ENCODE measurements around the gene NCKAP5L. TPM values are rescaled to one million over a fixed set of nuclear protein-coding genes. Genes with fewer than 3 reads are reported as not detected.

The NCKAP5L gene
- total RNA-seq, 1 experiment from 2014 or later: 20.9 TPM

DNA sequence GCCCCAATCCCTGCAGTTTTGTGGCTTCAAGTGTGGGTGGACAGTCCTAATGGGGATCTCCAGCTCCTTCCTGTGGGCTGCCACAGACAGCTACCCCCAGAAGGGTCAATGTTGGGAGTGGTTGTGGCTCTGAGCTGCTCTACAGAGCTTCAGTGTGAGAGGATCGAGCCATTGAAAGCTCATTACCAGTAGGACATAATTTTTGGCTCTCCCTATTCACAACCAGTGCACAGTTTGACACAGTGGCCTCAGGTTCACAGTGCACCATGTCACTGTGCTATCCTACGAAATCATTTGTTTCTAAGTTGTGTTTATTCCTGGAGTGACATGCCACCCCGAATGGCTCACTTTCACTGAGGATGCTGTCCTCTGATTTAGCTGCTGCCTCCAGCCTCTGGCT lies 64.1 kb downstream of the NCKAP5L start:
- BruUV-seq (replicated peaks): no TSS peak
- Histone ChIP-seq H3K4me2 (no peak overlapping the region), H3K27ac (no peak overlapping the region), H3F3A (ENCODE audit: insufficient read depth, low read depth) (peaks cover 69% of the 10 kb centered on the region; the same call in 1 of the 2 replicates), H3K36me3 (ENCODE audit: low read depth) (peaks cover 29% of the 10 kb centered on the region), H4K20me1 (ENCODE audit: insufficient read depth) (peaks cover 7% of the 10 kb centered on the region; the same call in 1 of the 2 replicates), H2AFZ (no peak overlapping the region), H3K9me2 (ENCODE audit: insufficient read depth) (no peaks in the 10 kb centered on the region), H3K27me3 (ENCODE audit: insufficient read depth, low read depth) (no peaks in the 10 kb centered on the region), H3K4me3 (no peak overlapping the region), H3K79me2 (ENCODE audit: low read depth) (no peaks in the 10 kb centered on the region), H3K4me1 (replicated peaks; ENCODE audit: insufficient read depth) (no peaks in the 10 kb centered on the region), H3K9me3 (ENCODE audit: insufficient read depth, low read depth) (no peaks in the 10 kb centered on the region)
- POLR2A ChIA-PET (ENCODE audit: unreplicated experiment): interaction anchor here (0.6 kb wide), 1 partner anchor 39 kb away, joined by 3 read pairs; no protein-coding TSS in a partner anchor
- CTCF ChIA-PET: interaction anchor here (0.5 kb wide), 1 partner anchor 9 kb away, joined by 4 read pairs; no protein-coding TSS in a partner anchor
- intact Hi-C loops (cut with micrococcal nuclease; ENCODE audit: unreplicated experiment): no loop called here
- DNase-seq: no peak
- TF ChIP-seq EZH2 (IDR thresholded peaks at IDR 0.05; ENCODE audit: low read depth): no peak
- TF ChIP-seq, protein P1, sequence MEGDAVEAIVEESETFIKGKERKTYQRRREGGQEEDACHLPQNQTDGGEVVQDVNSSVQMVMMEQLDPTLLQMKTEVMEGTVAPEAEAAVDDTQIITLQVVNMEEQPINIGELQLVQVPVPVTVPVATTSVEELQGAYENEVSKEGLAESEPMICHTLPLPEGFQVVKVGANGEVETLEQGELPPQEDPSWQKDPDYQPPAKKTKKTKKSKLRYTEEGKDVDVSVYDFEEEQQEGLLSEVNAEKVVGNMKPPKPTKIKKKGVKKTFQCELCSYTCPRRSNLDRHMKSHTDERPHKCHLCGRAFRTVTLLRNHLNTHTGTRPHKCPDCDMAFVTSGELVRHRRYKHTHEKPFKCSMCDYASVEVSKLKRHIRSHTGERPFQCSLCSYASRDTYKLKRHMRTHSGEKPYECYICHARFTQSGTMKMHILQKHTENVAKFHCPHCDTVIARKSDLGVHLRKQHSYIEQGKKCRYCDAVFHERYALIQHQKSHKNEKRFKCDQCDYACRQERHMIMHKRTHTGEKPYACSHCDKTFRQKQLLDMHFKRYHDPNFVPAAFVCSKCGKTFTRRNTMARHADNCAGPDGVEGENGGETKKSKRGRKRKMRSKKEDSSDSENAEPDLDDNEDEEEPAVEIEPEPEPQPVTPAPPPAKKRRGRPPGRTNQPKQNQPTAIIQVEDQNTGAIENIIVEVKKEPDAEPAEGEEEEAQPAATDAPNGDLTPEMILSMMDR (conservative IDR thresholded peaks at IDR 0.05): no peak

DNA sequence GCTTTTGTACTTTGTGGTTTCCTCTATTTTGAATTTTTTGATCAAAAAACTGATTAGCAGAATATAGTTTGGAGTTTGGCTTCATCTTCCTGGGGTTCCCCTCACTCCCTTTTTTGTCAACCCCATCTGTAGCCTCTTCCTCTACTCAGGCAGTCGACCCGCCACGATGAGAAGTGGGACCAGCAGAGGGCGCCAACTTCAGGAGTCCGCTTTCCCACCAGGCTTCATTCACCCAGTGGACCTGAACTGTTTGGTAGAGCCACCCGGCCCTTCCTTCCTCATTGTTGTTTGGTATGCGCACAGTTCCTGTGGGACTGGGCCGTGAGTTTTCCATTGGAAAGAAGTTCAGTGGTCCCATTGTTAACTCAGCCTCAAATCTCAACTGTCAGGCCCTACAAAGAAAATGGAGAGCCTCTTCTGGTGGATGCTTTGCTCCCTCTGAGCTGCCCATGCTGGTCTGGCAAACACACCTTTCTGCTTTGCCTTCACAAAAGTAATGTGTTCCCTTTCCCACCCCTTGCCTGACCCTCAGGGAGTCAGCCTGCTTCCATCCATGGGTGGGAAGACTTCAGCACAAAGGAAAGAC lies 65.1 kb downstream of the NCKAP5L start:
- H3K9me3 ChIP-seq (ENCODE audit: insufficient read depth, low read depth): no peaks in the 10 kb centered on the region
- peak in 1 of 2 experiments; percentile 41 for DNase-seq
- H4K20me1 ChIP-seq (ENCODE audit: insufficient read depth): peaks cover 15% of the 10 kb centered on the region
- H2AFZ ChIP-seq: no peak overlapping the region
- H3K4me1 ChIP-seq (replicated peaks; ENCODE audit: insufficient read depth): no peaks in the 10 kb centered on the region
- H3K4me2 ChIP-seq: no peak overlapping the region
- intact Hi-C loops (cut with micrococcal nuclease; ENCODE audit: unreplicated experiment): no loop called here
- no peaks in the 10 kb centered on the region for H3K79me2 ChIP-seq (ENCODE audit: low read depth)
- H3K4me3 ChIP-seq: no peak overlapping the region
- H3K27ac ChIP-seq: no peak overlapping the region
- no peaks in the 10 kb centered on the region for H3K27me3 ChIP-seq (ENCODE audit: insufficient read depth, low read depth)
- ChIA-PET POLR2A (ENCODE audit: unreplicated experiment) (no interaction called here), CTCF (interaction anchor here (0.7 to 1.7 kb wide), 3 partner anchors 14 to 404 kb away, joined by 4 to 8 read pairs (median 5); no protein-coding TSS in a partner anchor)
- no peaks in the 10 kb centered on the region for H3K9me2 ChIP-seq (ENCODE audit: insufficient read depth)
- no peak for TF ChIP-seq EZH2 (IDR thresholded peaks at IDR 0.05; ENCODE audit: low read depth)
- TF ChIP-seq, protein P1 (conservative IDR thresholded peaks at IDR 0.05): peak; percentile 65
- peaks cover 69% of the 10 kb centered on the region; the same call in 1 of the 2 replicates for H3F3A ChIP-seq (ENCODE audit: insufficient read depth, low read depth)
- H3K36me3 ChIP-seq (ENCODE audit: low read depth): peaks cover 36% of the 10 kb centered on the region
- BruUV-seq (replicated peaks): TSS peak; percentile 21

DNA sequence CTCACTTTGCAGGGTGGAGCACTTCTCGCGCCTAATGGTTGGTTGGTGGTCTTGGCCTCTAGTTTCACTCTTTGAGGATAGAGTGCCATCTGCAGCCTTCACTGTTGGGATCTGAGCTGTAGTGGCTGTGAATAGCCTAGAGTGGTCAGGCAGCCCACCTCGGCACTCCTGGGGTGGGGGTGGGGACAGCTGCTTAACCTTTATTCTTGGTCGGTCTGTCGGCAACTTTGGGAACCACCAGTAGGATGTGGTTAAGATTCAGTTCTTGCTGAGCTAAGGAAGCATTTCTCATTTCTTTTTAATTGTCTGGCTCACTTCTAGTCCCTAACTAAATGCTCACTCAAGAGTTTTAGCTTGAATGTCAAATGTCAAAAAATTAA lies 65.8 kb downstream of the NCKAP5L start:
- no TSS peak for BruUV-seq (replicated peaks)
- peaks cover 1% of the 10 kb centered on the region; the same call in 1 of the 2 replicates for H3K79me2 ChIP-seq (ENCODE audit: low read depth)
- no peaks in the 10 kb centered on the region for H3K4me1 ChIP-seq (replicated peaks; ENCODE audit: insufficient read depth)
- no peak for DNase-seq
- TF ChIP-seq, protein P1 (conservative IDR thresholded peaks at IDR 0.05): no peak
- TF ChIP-seq EZH2 (IDR thresholded peaks at IDR 0.05; ENCODE audit: low read depth): no peak
- H3K9me3 ChIP-seq (ENCODE audit: insufficient read depth, low read depth): no peaks in the 10 kb centered on the region
- peaks cover 67% of the 10 kb centered on the region; the same call in 1 of the 2 replicates for H3F3A ChIP-seq (ENCODE audit: insufficient read depth, low read depth)
- no peak overlapping the region for H3K4me3 ChIP-seq
- ChIA-PET CTCF (interaction anchor here (0.6 to 1.7 kb wide), 3 partner anchors 13 to 77 kb away, joined by 4 to 8 read pairs (median 4); partner anchors contain the start of gene TMBIM6), POLR2A (ENCODE audit: unreplicated experiment) (no interaction called here)
- H3K27ac ChIP-seq: no peak overlapping the region
- H3K9me2 ChIP-seq (ENCODE audit: insufficient read depth): no peaks in the 10 kb centered on the region
- H2AFZ ChIP-seq: no peak overlapping the region
- no peak overlapping the region for H3K4me2 ChIP-seq
- peaks cover 43% of the 10 kb centered on the region for H3K36me3 ChIP-seq (ENCODE audit: low read depth)
- intact Hi-C loops (cut with micrococcal nuclease; ENCODE audit: unreplicated experiment): no loop called here
- H3K27me3 ChIP-seq (ENCODE audit: insufficient read depth, low read depth): no peaks in the 10 kb centered on the region
- H4K20me1 ChIP-seq (ENCODE audit: insufficient read depth): peaks cover 15% of the 10 kb centered on the region
